Natural killer cell (primary cell): ENCODE data around the gene ACTRT2. TPM values are rescaled to one million over a fixed set of nuclear protein-coding genes. Genes with fewer than 3 reads are reported as not detected.

Source experiments
- ATAC-seq, 3 donors: fragments of 150-1000 bp in 2 of 3; fragments of 200-7000 bp in 1 of 3; cut with Tn5 transposase; 1 replicate in 1 of 3; 2 replicates in 2 of 3; pipeline ENCODE4 v1.10.0; 2021; ENCODE audit warnings: mild to moderate bottlenecking in 2 of 3, moderate library complexity in 2 of 3
- DNase-seq, 2 donors: peaks; one replicate each; pipeline versions ENCODE4 v3.0.0 to v3.0.0-alpha.2; 2013 to 2021; ENCODE audit warnings: mixed read lengths in 1 of 2
- H3K27ac ChIP-seq: one replicate; pipeline ENCODE4 v1.5.1; 2013; ENCODE audit warnings: mild to moderate bottlenecking, low read length
- H3K27me3 ChIP-seq: one replicate; pipeline ENCODE4 v1.6.1; 2013; ENCODE audit warnings: low read length; ENCODE audit not compliant: control insufficient read depth, insufficient read depth
- H3K36me3 ChIP-seq: one replicate; pipeline ENCODE4 v1.6.1; 2013; ENCODE audit warnings: low read length; ENCODE audit not compliant: control insufficient read depth, insufficient read depth
- H3K4me1 ChIP-seq: one replicate; pipeline ENCODE4 v1.6.1; 2013; ENCODE audit warnings: low read length; ENCODE audit not compliant: control insufficient read depth, insufficient read depth
- H3K4me3 ChIP-seq: one replicate; pipeline ENCODE4 v1.5.1; 2013; ENCODE audit warnings: low read length
- H3K9me3 ChIP-seq: one replicate; pipeline ENCODE4 v1.6.1; 2013; ENCODE audit warnings: low read length; ENCODE audit not compliant: control insufficient read depth, insufficient read depth
- H3K27ac Mint-ChIP-seq, 2 donors: one replicate each; pipeline ENCODE4 v1.8.0; 2022; ENCODE audit warnings: mild to moderate bottlenecking in 2 of 2, mixed read lengths in 2 of 2, moderate library complexity in 1 of 2
- H3K27me3 Mint-ChIP-seq, 2 donors: one replicate each; pipeline ENCODE4 v1.8.0; 2022; ENCODE audit warnings: low read depth in 2 of 2, mixed read lengths in 2 of 2
- H3K36me3 Mint-ChIP-seq: one replicate; pipeline ENCODE4 v1.8.0; 2022; ENCODE audit warnings: mixed read lengths
- H3K4me1 Mint-ChIP-seq, 2 donors: one replicate each; pipeline ENCODE4 v1.8.0; 2022; ENCODE audit warnings: mixed read lengths in 2 of 2
- H3K4me3 Mint-ChIP-seq: one replicate; pipeline ENCODE4 v1.8.0; 2022; ENCODE audit warnings: mild to moderate bottlenecking, moderate library complexity, mixed read lengths
- H3K9me3 Mint-ChIP-seq, 2 donors: one replicate each; pipeline ENCODE4 v1.8.0; 2022; ENCODE audit warnings: mixed read lengths in 2 of 2
- WGBS: methylation state at CpG from one replicate; pipeline ENCODE4 v1.1.7; 2013; ENCODE audit warnings: missing lambda C conversion rate; ENCODE audit not compliant: insufficient coverage; 5-methylcytosine and 5-hydroxymethylcytosine counted together
- intact Hi-C: fragments of 100-400 bp; cut with micrococcal nuclease; formaldehyde crosslinking; loops from one replicate; pipeline ENCODE4 v1.14.2; 2022
- total RNA-seq, 4 donors: library from RNA; stranded (reverse); fragments of 120-200 nt in 1 of 4; gene quantifications; one replicate each; pipeline versions ENCODE4 v1.2.3 to v1.2.4, GENCODE V29; 2013 to 2022
- TF ChIP-seq, protein P1 (sequence below): fragments of 200-600 bp; IDR thresholded peaks from one replicate; pipeline ENCODE4 v1.8.0; 2022; ENCODE audit warnings: antibody characterized with exemption

ACTRT2 gene
- total RNA-seq, 3 donors from 2014 or later (not counting 1 experiment from before 2014, with no cell fraction given): not detected

GRCh38 chr1:3052501-3052900, 31.2 kb downstream of the ACTRT2 start:
- peaks cover 2 to 4% of the 10 kb centered on the region in 2 donors for H3K9me3 Mint-ChIP-seq

DNA sequence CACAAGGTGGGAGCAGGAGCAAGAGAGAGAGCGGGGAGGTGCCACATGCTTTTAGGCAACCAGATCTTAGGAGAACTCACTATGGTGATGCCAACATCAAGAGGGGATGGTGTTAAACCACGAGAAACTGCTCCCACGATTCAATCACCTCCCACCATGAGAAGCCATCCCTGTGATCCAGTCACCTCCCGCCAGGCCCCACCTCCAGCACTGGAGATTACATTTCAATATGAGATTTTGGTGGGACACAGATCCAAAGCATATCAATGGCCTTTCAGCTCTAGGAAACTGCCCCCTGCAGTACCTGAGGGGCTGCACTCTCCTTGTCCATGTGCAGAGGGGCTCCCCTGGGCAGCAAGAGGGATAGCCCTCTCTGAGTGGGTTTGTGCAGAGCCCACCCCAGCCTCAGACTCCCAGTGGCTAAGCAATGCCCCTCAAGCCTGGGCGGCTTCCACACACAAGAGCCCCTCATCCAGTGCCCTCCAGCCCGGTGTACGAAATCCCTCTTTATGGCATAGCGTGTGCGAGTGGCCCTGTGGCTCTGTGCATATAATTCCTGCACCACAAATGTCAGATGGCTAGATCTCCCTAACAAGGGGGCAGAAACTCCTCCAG, 32.2 kb downstream of the ACTRT2 start:
- Mint-ChIP-seq H3K4me1 (no peaks in the 10 kb centered on the region), H3K9me3 (peaks cover 2 to 4% of the 10 kb centered on the region in 2 donors), H3K36me3 (no peaks in the 10 kb centered on the region), H3K27ac (no peak overlapping the region), H3K27me3 (peaks cover 3 to 10% of the 10 kb centered on the region in 2 donors), H3K4me3 (no peak overlapping the region)
- intact Hi-C loops: no loop called here
- Histone ChIP-seq H3K27me3 (no peaks in the 10 kb centered on the region), H3K36me3 (no peaks in the 10 kb centered on the region), H3K27ac (no peak overlapping the region), H3K4me3 (no peak overlapping the region), H3K9me3 (no peaks in the 10 kb centered on the region), H3K4me1 (no peaks in the 10 kb centered on the region)
- WGBS: 89% methylated on average over 9 of the region's 9 CpGs
- TF ChIP-seq, protein P1, sequence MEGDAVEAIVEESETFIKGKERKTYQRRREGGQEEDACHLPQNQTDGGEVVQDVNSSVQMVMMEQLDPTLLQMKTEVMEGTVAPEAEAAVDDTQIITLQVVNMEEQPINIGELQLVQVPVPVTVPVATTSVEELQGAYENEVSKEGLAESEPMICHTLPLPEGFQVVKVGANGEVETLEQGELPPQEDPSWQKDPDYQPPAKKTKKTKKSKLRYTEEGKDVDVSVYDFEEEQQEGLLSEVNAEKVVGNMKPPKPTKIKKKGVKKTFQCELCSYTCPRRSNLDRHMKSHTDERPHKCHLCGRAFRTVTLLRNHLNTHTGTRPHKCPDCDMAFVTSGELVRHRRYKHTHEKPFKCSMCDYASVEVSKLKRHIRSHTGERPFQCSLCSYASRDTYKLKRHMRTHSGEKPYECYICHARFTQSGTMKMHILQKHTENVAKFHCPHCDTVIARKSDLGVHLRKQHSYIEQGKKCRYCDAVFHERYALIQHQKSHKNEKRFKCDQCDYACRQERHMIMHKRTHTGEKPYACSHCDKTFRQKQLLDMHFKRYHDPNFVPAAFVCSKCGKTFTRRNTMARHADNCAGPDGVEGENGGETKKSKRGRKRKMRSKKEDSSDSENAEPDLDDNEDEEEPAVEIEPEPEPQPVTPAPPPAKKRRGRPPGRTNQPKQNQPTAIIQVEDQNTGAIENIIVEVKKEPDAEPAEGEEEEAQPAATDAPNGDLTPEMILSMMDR: no peak
- ATAC-seq: no peak
- no peak for DNase-seq

More at GRCh38 chr1:3052501-3052900, 31.2 kb downstream of the ACTRT2 start:
- H3K36me3 Mint-ChIP-seq: no peaks in the 10 kb centered on the region
- H3K27me3 Mint-ChIP-seq: peaks cover 5 to 9% of the 10 kb centered on the region in 2 donors
- no peak for DNase-seq
- Histone ChIP-seq H3K4me3 (no peak overlapping the region), H3K27me3 (no peaks in the 10 kb centered on the region), H3K36me3 (no peaks in the 10 kb centered on the region), H3K27ac (no peak overlapping the region), H3K4me1 (no peaks in the 10 kb centered on the region), H3K9me3 (no peaks in the 10 kb centered on the region)
- H3K27ac Mint-ChIP-seq: no peak overlapping the region
- no peak overlapping the region for H3K4me3 Mint-ChIP-seq
- WGBS: 92% methylated on average over 5 of the region's 5 CpGs
- no peaks in the 10 kb centered on the region for H3K4me1 Mint-ChIP-seq
- intact Hi-C loops: no loop called here
- TF ChIP-seq, protein P1: no peak
- no peak for ATAC-seq

DNA sequence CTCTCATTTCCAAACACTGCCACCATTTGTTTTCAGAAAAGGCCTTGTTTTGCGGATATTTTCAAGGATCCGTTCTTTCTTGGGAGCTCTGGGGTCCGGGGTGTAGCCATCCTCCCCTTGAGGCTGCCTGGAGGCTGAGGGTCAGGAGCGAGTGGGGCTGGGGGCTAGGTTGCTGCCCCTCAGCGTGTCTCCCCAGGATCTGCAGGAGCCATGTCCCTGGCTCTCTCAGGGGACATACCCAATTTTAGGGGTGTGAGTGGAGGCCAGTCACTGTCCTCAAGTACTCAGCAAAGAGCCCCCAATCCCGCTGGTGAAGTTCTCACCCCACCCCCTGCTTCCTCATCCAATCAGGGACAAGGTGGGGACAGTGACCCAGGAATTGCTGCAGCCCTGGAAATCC, 32.7 kb downstream of the ACTRT2 start:
- intact Hi-C loops: no loop called here
- no peak for ATAC-seq
- H3K36me3 Mint-ChIP-seq: no peaks in the 10 kb centered on the region
- TF ChIP-seq, protein P1: no peak
- Histone ChIP-seq H3K4me3 (no peak overlapping the region), H3K27ac (no peak overlapping the region), H3K36me3 (no peaks in the 10 kb centered on the region), H3K27me3 (no peaks in the 10 kb centered on the region), H3K4me1 (no peaks in the 10 kb centered on the region), H3K9me3 (no peaks in the 10 kb centered on the region)
- H3K27me3 Mint-ChIP-seq: peaks cover 0 to 13% of the 10 kb centered on the region in 2 donors
- H3K4me1 Mint-ChIP-seq: no peaks in the 10 kb centered on the region
- no peak for DNase-seq
- H3K27ac Mint-ChIP-seq: no peak overlapping the region
- H3K4me3 Mint-ChIP-seq: no peak overlapping the region
- H3K9me3 Mint-ChIP-seq: peaks cover 2 to 4% of the 10 kb centered on the region in 2 donors
- 93% methylated on average over 6 of the region's 6 CpGs for WGBS

DNA sequence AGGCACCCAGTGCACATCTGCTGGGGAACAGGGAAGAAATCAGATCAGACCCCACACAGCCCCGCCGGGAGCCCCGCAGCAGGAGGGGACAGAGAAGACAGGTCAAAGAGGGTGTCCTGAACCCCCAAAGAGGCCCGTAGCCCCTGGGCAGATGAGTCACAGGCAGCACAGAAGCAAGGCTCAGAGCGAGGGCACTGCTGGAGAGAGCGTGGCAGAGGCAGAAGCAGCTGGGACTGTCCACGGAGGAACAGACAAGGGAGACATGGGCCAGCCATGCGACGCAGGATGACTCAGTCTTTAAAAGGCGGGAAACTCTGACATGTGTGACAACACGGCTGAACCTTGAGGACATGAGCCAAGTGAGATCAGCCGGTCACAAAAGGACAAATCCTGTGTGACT, 33.2 kb downstream of the ACTRT2 start:
- ATAC-seq (no peak), DNase-seq (no peak)
- Histone ChIP-seq H3K4me3 (no peak overlapping the region), H3K27me3 (no peaks in the 10 kb centered on the region), H3K27ac (no peak overlapping the region), H3K4me1 (no peaks in the 10 kb centered on the region), H3K36me3 (no peaks in the 10 kb centered on the region), H3K9me3 (no peaks in the 10 kb centered on the region)
- H3K4me3 Mint-ChIP-seq: no peak overlapping the region
- intact Hi-C loops: no loop called here
- no peak overlapping the region for H3K27ac Mint-ChIP-seq
- H3K27me3 Mint-ChIP-seq: peaks cover 0 to 13% of the 10 kb centered on the region in 2 donors
- TF ChIP-seq, protein P1: no peak
- no peaks in the 10 kb centered on the region for H3K4me1 Mint-ChIP-seq
- no peaks in the 10 kb centered on the region for H3K36me3 Mint-ChIP-seq
- WGBS: 85% methylated on average over 12 of the region's 12 CpGs
- peaks cover 2 to 4% of the 10 kb centered on the region in 2 donors for H3K9me3 Mint-ChIP-seq
